Lower leg skin (tissue), 3 donors: ENCODE data around the gene DNAJB4.

Experiments
- CTCF ChIP-seq, 3 donors: fragments of 450-650 bp; IDR thresholded peaks; one replicate each; pipeline ENCODE4 v1.5.1; 2016; ENCODE audit warnings: antibody characterized with exemption in 3 of 3, mild to moderate bottlenecking in 3 of 3, moderate library complexity in 2 of 3
- POLR2A ChIP-seq, 2 donors: fragments of 450-650 bp; IDR thresholded peaks; one replicate each; pipeline ENCODE4 v1.6.1; 2016 to 2017; ENCODE audit warnings: antibody characterized with exemption in 2 of 2, mild to moderate bottlenecking in 1 of 2, moderate library complexity in 1 of 2

DNA sequence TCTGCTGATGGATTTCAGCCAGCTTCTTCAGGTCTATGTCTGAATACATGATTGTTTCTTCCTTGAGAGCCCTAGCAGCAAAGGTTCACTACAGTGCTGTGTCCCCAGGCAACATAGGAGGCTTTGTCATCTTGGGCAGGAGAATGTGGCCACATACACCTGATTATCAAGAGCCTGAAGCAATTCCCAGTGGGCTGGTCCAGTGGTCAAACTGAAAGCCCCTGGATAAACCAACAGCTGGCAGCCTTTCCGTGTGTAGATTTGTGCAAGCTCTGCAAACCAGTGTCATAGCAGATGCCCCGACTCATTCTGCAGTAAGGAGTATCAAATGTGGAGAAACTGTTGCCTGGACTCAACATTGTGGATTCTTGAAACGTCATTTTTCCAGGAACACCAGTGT, 38.7 kb downstream of the DNAJB4 start:
- no peak for TF ChIP-seq CTCF (IDR thresholded peaks at IDR 0.05)
- no peak for TF ChIP-seq POLR2A (IDR thresholded peaks at IDR 0.05)
